Measurements from ENCODE around the gene FAM228A. TPM values are rescaled to one million over a fixed set of nuclear protein-coding genes. Genes with fewer than 3 reads are reported as not detected.

FAM228A gene
- total RNA-seq, 2 donors from 2014 or later: not detected

GRCh38 chr2:24206242-24206641, 31.4 kb downstream of the FAM228A start:
- no peak for DNase-seq
- Histone ChIP-seq H3K36me3 (peaks cover 24% of the 10 kb centered on the region), H3K9ac (ENCODE audit: low read depth in 2 of 2, low read length in 2 of 2) (no peak overlapping the region), H3K4me1 (no peaks in the 10 kb centered on the region), H3K27me3 (no peaks in the 10 kb centered on the region), H3K27ac (no peak overlapping the region), H3K4me3 (no peak overlapping the region), H3K9me3 (no peaks in the 10 kb centered on the region)
- intact Hi-C loops (cut with DNase I): no loop called here
- no peak for TF ChIP-seq CTCF (IDR thresholded peaks at IDR 0.05)

GRCh38 chr2:24206714-24207113, 31.9 kb downstream of the FAM228A start:
- H3K36me3 ChIP-seq: peaks cover 24% of the 10 kb centered on the region
- intact Hi-C loops (cut with DNase I): no loop called here

GRCh38 chr2:24207359-24207758, 32.5 kb downstream of the FAM228A start:
- Histone ChIP-seq H3K9ac (ENCODE audit: low read depth in 2 of 2, low read length in 2 of 2) (no peak overlapping the region), H3K4me3 (no peak overlapping the region), H3K4me1 (no peaks in the 10 kb centered on the region), H3K27ac (no peak overlapping the region), H3K36me3 (peaks cover 24% of the 10 kb centered on the region), H3K27me3 (no peaks in the 10 kb centered on the region), H3K9me3 (no peaks in the 10 kb centered on the region)
- TF ChIP-seq CTCF (IDR thresholded peaks at IDR 0.05): no peak
- intact Hi-C loops (cut with DNase I): no loop called here
- DNase-seq: no peak

More at GRCh38 chr2:24206714-24207113, 31.9 kb downstream of the FAM228A start:
- Histone ChIP-seq H3K9me3 (no peaks in the 10 kb centered on the region), H3K9ac (ENCODE audit: low read depth in 2 of 2, low read length in 2 of 2) (no peak overlapping the region), H3K4me1 (no peaks in the 10 kb centered on the region), H3K4me3 (no peak overlapping the region), H3K27ac (no peak overlapping the region), H3K27me3 (no peaks in the 10 kb centered on the region)
- no peak for TF ChIP-seq CTCF (IDR thresholded peaks at IDR 0.05)
- DNase-seq: no peak

GRCh38 chr2:24208490-24208889, 33.6 kb downstream of the FAM228A start:
- Histone ChIP-seq H3K36me3 (peaks cover 24% of the 10 kb centered on the region), H3K27me3 (no peaks in the 10 kb centered on the region), H3K9me3 (no peaks in the 10 kb centered on the region), H3K9ac (ENCODE audit: low read depth in 2 of 2, low read length in 2 of 2) (no peak overlapping the region), H3K4me1 (no peaks in the 10 kb centered on the region), H3K27ac (no peak overlapping the region), H3K4me3 (no peak overlapping the region)
- intact Hi-C loops (cut with DNase I): no loop called here
- no peak for DNase-seq
- no peak for TF ChIP-seq CTCF (IDR thresholded peaks at IDR 0.05)

GRCh38 chr2:24209389-24210105, 34.7 kb downstream of the FAM228A start:
- DNase-seq: no peak
- no peak for TF ChIP-seq CTCF (IDR thresholded peaks at IDR 0.05)
- intact Hi-C loops (cut with DNase I): no loop called here
- Histone ChIP-seq H3K4me1 (no peaks in the 10 kb centered on the region), H3K9me3 (no peaks in the 10 kb centered on the region), H3K27me3 (no peaks in the 10 kb centered on the region), H3K27ac (no peak overlapping the region), H3K36me3 (peaks cover 24% of the 10 kb centered on the region), H3K9ac (ENCODE audit: low read depth in 2 of 2, low read length in 2 of 2) (no peak overlapping the region), H3K4me3 (no peak overlapping the region)
